Middle frontal gyrus (tissue), 1 donor: ENCODE results near the gene PODXL2.
"Not testable (repeated sequence)": the region's sequence is repeated elsewhere in the genome, so short reads cannot be mapped to it uniquely, and the experiment has no call there.

Experiments used
- DNase-seq: peaks from one replicate; pipeline ENCODE4 v3.0.0-alpha.2; 2015; ENCODE audit warnings: low spot score; ENCODE audit errors: extremely low spot score

The PODXL2 gene

DNA sequence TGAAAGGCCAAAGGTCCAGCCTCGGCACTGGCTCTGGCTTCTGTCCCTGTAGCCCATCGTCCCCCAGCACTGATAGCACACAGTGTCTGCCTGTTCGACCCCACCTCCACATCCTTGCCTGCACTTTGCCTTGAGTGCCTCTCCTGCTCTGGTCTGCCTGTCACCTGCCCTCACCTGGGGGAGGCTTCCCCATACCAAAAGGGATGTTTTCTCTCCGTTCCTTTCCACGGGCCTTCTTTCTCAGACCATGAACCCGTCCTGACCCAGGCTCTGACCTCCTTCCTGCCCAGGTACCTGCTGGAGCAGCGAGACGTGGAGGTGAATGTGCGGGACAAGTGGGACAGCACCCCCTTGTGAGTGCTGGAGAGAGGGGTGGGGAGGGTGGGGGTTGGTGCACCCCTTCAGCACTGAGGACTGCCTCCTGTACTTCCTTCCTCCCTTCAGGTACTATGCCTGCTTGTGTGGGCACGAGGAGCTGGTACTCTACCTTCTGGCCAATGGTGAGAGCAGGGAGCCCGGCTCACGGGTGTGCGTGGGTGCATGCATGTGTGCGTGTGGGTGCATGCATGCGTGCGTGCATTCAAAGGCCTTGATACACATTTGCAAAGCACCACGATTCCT is 45.2 kb downstream of the PODXL2 start:
- DNase-seq, result no peak

DNA sequence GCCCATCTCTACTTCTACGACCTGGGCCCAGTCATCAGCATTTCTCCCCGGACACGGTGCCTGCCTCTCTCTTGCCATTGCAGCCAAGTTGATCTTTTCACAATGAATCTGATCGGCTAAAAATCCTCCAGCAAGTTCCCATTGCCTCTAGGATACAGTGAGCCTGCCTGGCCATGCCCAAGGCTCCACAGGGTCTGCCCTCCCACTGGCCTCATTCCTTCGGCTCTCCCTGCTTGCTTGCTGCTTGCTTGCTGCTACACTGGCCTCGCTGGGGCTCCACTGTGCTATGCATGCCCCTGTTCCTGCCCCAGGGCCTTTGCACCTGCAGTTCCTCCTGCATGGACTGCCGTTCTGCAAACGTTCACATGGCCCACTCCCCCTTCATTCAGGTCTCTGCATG is 45.8 kb downstream of the PODXL2 start:
- DNase-seq, result no peak

DNA sequence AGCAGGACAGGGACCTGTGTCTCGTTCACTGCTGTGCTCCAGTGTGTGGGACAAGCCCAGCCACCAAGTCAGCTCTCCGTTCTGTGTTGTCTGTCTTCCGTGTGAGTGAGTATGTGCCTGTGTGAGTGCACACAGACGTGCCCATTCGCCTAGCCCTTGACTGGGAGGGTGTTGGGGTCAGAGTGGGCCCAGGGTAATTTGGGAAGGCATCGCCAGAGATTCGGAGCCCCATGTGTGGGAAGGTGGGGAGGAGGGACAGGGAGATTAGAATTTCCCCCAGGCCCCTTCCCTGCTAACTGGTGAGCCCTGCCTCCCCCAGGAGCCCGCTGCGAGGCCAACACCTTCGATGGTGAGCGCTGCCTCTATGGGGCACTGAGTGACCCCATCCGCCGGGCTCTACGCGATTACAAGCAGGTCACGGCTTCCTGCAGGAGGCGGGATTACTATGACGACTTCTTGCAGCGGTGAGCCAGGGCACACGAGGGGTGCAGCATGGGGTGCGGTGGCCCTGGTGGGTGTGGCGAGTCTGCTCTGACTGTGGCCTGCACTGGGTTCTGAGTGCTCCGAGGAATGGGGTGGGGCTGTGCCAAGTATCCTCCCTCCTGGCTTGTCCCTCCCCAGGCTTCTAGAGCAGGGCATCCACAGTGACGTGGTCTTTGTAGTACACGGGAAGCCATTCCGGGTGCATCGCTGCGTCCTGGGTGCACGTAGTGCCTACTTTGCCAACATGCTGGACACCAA is 46.8 kb downstream of the PODXL2 start:
- no peak for DNase-seq

DNA sequence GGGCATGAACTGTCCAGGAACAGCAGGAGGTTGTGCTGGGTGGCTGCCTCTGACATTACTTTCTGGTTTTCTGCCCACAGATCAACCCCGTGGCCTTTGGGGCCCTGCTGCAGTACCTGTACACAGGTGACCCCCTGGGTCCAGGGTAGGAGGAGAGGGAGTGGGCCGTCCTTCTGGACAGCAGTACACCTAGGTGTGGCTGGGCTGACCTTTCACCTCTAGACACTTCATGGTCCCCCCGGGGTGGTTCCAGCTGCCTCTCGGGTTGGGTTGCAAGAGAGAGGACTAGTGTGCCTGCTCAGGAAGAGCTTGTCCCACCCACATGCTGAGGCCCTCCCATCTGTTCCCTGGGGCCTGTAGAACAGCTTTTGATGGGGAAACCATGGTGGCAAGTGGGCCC is 47.5 kb downstream of the PODXL2 start:
- no peak for DNase-seq

DNA sequence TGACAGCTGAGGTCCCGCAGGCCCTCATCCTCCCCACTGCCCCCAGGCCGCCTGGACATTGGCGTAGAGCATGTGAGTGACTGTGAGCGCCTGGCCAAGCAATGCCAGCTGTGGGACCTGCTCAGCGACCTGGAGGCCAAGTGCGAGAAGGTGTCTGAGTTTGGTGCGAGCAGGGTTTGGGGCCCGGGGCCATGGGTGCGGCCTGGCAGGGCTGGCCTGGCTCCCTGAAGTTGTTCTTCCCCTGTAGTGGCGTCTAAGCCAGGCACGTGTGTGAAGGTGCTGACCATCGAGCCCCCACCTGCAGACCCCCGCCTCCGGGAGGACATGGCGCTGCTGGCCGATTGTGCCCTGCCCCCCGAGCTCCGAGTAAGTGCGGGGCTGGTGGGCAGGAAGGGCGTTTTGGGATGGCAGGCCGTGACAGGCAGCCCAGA is 48.0 kb downstream of the PODXL2 start:
- DNase-seq, result no peak

DNA sequence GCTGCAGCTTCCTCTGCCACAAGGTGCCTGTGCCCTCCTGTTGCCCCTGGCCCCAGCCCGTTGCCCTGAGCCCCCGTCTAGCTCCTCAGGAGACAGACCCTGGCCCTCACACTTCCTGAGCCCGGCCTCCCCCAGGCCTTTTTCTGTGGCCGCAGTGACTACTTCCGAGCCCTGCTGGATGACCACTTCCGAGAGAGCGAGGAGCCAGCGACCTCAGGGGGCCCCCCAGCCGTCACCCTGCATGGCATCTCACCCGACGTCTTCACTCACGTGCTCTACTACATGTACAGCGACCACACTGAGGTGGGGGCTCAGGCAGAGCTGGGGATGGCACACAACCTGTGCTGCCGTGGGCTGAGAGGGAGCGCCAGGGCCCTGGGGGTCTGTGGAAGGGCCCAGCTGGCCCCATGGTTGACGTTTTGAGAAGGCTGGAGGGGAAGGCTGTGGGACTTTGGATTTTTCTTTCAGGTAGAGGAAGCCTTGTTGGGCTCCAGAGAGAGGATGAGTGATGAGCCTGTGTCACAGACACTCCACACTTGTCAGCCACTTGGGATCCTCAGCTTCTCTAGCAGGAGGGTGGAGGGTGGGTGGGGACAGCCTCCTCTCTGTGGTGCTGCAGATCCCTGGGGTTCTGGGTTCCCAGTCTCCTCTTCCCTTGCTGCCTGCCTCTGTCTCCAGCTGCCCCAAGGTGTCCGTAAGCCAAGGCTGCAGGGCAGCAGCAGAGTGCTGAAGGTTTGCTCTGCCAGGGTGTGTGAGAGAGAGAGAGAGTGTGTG is 48.7 kb downstream of the PODXL2 start:
- DNase-seq, result no peak

DNA sequence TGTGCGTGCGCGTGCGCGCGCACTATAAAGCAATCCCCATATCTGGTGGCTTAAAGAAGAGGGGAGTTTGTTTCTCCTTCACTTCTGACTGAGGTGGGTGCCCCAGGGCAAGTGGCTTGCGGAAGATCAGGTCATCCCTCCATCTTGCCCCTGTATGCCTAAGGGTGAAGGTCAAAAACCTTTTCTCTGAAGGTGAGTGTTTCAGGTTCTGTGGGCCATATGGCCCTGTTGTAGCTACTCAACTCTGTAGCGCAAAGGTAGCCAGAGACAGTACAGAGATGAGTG is 49.3 kb downstream of the PODXL2 start:
- no peak for DNase-seq

DNA sequence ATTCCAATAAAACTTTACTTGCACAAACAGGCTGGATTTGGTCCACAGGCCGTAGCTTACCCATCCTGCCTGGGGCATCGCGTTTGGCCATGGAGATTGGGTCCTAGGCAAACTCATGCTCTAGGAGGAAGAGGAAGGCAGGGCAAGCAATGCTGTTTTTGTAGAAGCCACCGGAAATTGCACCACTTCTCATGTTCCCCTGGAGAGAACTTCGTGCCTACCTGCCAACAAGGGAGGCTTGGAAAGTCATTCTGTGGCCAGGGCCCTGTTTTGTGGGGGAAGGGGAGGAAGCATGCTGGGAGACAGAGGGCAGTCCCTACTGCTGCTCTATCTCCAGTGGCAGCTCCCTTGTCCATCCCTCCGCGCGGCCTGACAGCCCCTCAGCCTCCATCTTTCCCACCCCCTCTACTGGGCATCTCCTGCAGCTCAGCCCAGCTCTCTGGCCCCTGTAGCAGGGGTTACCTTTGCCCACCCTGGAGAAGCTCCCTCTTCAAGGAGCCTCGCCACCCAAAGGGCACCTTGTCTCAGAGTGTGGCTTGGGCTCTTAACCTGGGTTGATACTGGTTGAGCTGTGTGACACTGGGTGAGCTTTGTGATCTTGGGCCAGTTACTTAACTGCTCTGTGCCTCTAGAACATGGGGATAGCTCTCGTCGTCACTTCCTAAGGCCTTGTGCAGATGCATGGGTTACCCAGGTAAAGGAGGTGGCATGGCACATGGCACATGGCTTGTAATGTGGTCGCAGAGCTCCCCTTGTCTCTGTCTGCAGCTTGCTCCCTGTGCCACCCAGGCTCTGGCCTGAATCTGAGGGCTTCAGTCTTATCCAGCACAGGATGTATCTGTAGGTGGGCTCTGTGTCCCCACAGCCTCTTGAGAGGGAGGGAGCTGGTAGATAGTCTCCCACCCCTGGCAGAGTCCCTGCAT is 49.9 kb downstream of the PODXL2 start:
- no peak for DNase-seq

DNA sequence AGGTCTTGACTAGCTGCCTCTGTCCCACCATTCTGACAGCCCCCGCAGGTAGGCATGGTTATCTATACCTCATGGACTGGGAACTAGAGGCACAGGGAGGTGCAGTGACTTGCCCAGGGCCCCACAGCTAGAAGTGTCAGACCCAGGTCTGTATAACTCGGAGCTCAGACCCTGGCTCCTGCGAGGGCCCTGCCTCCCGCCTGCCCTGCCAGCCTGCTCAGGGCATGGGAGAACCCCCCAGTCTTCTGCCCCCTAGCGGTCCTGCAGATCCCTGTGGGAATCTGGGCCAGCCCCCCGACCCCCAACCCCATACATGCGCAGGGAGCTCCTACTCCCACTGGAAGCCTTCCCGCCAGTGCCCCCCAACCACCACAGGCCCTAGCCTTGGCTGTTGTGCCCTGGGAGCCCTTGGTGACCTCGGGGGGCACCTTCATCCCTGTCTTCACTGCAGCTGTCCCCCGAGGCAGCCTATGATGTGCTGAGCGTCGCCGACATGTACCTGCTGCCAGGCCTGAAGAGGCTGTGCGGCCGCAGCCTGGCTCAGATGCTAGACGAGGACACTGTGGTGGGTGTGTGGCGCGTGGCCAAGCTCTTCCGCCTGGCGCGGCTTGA is 50.7 kb downstream of the PODXL2 start:
- no peak for DNase-seq

DNA sequence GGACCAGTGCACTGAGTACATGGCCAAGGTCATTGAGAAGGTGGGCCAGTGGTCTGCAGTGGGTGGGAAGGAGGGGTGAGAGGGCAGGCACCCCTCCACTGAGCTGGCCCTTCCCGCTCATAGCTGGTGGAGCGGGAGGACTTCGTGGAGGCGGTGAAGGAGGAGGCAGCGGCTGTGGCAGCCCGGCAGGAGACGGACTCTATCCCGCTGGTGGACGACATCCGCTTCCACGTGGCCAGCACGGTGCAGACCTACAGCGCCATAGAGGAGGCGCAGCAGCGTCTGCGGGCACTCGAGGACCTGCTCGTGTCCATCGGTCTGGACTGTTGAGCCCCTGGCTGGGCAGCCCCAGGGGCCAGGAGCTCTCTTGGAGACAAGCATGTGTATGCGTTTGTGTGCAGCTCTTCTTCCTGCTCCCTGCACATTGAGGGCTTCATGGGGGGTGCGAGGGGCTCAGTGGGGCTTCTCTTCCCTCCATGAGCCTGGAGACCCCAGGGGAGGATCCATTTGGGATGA is 51.2 kb downstream of the PODXL2 start:
- no peak for DNase-seq

DNA sequence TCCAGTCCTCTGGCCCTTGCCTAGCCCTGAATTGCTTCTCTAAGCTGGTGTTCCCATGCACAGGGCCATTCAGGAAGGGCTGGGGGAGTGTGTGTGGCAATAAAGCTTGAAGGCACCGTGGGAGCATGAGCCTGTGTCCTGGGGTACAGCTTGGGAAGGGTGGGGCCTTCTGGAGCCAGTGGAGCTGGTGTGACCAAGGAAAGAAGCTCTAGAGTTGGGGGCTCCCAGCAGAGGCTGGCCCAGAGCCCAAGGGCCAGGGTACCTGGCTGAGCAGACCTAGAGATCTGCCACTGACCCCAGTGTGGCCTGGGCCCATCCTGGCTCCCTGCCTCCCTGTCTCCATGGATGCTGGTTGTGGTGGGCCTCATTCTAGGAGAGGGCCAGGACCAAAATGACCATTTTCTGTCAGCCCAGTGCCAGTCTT is 51.8 kb downstream of the PODXL2 start:
- no peak for DNase-seq

DNA sequence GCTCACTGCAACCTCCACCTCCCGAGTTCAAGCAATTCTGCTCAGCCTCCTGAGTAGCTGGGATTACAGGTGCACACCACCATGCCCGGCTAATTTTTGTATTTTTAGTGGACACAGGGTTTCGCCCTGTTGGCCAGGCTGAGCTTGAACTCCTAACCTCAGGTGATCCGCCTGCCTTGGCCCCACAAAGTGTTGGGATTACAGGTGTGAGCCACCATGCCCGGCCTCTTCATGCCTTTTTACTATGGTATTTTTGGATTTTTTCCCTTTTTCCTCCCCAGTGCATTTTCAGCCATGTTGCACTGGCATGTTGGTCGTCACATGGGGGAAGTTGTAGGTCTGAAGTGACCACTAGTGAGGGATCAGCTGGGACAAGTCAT is 53.2 kb downstream of the PODXL2 start:
- DNase-seq, result not testable (repeated sequence)

DNA sequence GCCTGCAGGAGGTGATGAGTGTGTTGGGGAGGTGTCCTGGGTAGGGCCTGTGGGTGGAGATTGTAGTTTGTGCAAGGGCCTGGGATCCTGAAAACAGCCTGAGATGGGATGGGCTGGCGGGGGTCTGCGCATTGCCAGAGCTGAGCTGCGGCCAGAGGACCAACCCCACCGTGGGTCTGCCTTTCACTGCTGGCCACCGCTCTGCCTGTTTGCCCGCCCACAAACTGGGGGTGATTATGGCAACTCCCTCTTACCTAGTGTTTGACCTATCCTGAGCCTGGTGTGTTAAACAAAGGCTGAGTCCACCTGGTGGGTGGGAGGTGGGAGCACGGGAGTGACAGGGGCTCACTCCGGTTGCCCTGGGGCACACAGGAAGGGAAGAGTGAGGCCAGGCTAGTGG is 53.6 kb downstream of the PODXL2 start:
- no peak for DNase-seq

DNA sequence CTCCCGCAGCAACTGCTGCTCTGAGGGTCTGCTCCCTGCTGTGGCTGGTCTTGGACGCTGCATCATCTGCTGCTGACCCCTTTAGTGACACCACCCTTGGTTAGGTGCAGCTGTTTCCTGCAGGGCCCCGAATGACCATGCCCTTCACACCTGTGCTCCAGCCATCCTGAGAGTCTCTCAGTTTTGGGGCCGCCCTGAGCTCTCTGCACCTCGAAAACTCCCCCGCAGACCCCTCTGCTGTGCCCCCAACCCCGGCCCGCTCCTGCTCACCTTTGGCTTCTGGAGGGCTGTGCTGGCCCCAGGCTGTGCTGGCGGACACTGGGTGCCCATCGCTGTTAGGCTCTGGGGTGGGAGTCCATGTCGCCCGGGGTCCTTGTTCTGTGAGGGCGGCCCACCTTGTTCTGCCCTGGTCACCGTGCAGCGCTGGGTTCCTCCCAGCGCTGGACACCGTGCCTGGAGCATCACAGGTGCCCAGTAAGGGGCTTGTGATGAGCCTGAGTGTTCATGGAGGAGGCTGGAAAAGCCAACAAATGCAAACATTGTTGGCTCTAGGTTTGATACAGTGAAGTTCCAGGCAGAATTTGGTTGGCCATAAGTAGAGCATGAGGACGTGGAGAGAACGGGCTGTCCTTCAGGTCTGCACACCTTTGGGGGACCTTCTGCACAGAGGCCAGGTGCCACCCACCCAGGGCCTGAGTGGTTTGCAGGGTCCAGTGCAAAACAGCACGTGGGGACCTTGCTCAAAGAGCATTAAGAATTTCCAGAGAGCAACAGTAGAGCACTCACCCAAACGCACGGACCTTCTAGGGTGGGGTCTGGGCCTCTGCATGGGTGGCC is 56.1 kb downstream of the PODXL2 start:
- DNase-seq, result no peak

DNA sequence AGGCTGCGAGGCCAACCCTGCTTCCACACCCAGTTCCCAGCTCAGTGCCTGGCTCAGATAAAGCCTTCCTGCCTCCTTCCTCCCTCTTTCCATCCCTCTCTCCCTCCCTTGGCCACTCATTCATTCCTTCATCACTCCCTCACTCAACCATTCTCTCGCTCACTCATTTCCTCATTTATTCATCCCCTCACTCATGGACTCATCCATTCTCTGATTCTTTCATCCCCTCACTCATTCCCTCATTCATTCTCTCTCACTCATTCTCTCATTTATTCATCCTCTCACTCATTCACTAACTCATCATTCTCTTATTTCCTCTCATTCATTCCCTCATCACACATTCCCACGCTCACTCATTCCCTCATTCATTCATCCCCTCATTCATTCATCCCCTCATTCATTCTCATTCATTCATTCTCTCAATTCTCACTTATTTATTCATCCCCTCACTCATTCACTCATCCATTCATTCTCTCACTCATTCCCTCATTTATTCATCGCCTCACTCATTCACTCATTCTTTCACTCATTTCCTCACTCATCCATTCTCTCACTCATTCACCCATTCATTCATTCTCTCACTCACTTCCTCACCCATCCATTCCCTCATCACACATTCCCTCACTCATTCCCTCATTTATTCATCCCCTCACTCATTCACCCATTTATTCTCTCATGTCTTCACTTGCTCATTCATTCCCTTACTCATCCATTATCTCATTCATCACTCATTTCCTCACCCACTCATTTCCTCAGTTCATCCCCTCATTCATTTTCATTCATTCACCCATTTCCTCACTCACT is 56.9 kb downstream of the PODXL2 start:
- DNase-seq, result no peak

DNA sequence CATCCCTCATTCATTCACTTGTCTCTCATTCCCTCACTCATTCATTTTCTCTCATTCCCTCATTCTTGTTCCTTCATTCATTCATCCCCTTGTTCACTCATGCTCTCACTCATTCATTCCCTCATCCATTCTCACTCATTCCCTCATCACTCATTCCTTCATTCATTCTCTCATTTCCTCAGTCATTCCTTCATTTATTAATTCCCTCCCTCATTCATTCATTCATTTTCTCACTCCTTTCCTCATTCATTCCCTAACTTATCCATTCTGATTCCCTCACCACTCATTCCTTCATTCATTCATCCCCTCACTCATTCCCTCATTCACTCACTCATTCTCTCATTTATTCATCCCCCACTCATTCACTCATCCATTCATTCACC is 57.5 kb downstream of the PODXL2 start:
- no peak for DNase-seq

DNA sequence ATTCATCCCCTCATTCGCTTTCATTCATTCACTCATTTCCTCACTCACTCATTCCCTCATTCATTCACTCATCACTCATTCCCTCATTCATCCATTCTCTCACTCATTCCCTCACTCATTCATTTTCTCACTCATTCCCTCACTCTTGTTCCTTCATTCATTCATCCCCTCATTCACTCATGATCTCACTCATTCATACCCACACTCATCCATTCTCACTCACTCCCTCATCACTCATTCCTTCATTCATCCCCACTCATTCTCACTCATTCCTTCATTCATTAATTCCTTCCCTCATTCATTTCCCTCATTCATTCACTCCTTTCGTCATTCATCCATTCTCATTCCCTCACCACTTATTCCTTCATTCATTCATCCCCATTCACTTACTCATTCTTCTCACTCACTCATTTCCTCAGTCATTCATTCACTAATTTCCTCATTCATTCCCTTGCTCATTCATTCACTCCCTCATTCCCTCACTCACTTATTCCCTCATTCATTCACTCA is 58.3 kb downstream of the PODXL2 start:
- no peak for DNase-seq

DNA sequence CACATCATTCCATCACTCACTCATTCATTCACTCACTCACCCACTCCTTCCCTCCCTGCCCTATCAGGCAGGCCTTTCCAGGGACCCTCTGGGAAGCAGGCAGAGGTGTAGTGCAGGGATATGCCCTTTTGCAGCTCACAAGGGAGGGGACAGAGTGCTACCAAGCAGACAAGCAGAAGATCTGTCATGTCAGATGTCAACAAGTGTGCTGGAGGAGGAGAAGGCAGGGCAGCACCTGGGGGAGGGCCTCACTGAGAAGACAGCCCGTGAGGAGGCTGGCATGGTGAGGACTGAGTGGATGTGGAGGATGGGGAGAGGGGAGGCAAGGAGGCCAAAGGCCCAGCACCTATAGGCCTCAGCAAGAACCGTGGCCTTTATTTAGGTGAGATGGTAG is 59.0 kb downstream of the PODXL2 start:
- no peak for DNase-seq
